Measurements from ENCODE around the gene NFATC3. TPM values are rescaled to one million over a fixed set of nuclear protein-coding genes. Genes with fewer than 3 reads are reported as not detected.

The NFATC3 gene
- total RNA-seq, 1 donor = 32.8 TPM

GRCh38 chr16:68190081-68190480, 104.9 kb downstream of the NFATC3 start:
- no peak for TF ChIP-seq CTCF (IDR thresholded peaks at IDR 0.05; ENCODE audit: insufficient read depth, low read depth, low read length)
- DNase-seq (ENCODE audit: low read depth) = peak; percentile 71
- no peak overlapping the region for H3K4me3 ChIP-seq (ENCODE audit: low read depth, low read length)

GRCh38 chr16:68190736-68191510, 105.8 kb downstream of the NFATC3 start:
- H3K4me3 ChIP-seq (ENCODE audit: low read depth, low read length) = no peak overlapping the region
- DNase-seq (ENCODE audit: low read depth) = peak; percentile 38
- no peak for TF ChIP-seq CTCF (IDR thresholded peaks at IDR 0.05; ENCODE audit: insufficient read depth, low read depth, low read length)

- no peak for DNase-seq (ENCODE audit: low read depth)
- no peak overlapping the region for H3K4me3 ChIP-seq (ENCODE audit: low read depth, low read length)
- no peak for TF ChIP-seq CTCF (IDR thresholded peaks at IDR 0.05; ENCODE audit: insufficient read depth, low read depth, low read length)
Observed at GRCh38 chr16:68194251-68194650, 109.1 kb downstream of the NFATC3 start.

- no peak overlapping the region for H3K4me3 ChIP-seq (ENCODE audit: low read depth, low read length)
- no peak for TF ChIP-seq CTCF (IDR thresholded peaks at IDR 0.05; ENCODE audit: insufficient read depth, low read depth, low read length)
- no peak for DNase-seq (ENCODE audit: low read depth)
Observed at GRCh38 chr16:68197250-68197649, 112.1 kb downstream of the NFATC3 start.

GRCh38 chr16:68200088-68200783, 115.1 kb downstream of the NFATC3 start:
- DNase-seq (ENCODE audit: low read depth) = peak; percentile 26
- TF ChIP-seq CTCF (IDR thresholded peaks at IDR 0.05; ENCODE audit: insufficient read depth, low read depth, low read length) = no peak

GRCh38 chr16:68202091-68202519, 116.9 kb downstream of the NFATC3 start:
- TF ChIP-seq CTCF (IDR thresholded peaks at IDR 0.05; ENCODE audit: insufficient read depth, low read depth, low read length) = no peak
- peak; percentile 39 for DNase-seq (ENCODE audit: low read depth)

More at GRCh38 chr16:68200088-68200783, 115.1 kb downstream of the NFATC3 start:
- H3K4me3 ChIP-seq (ENCODE audit: low read depth, low read length) = no peak overlapping the region

More at GRCh38 chr16:68202091-68202519, 116.9 kb downstream of the NFATC3 start:
- H3K4me3 ChIP-seq (ENCODE audit: low read depth, low read length) = no peak overlapping the region
